Testis (tissue), 3 donors: Measurements from ENCODE around the gene NT5M. TPM values are rescaled to one million over a fixed set of nuclear protein-coding genes. Genes with fewer than 3 reads are reported as not detected.
A peak's percentile ranks its signal among the peaks of the same experiment; 100 is the strongest.

Experiments
- DNase-seq: peaks from one replicate; pipeline ENCODE4 v3.0.0-alpha.2; 2019
- H3K27ac ChIP-seq, 2 donors: fragments of 200-600 bp; sonication (generic); one replicate each; pipeline ENCODE4 v1.5.1; 2019
- H3K27me3 ChIP-seq: fragments of 200-600 bp; sonication (generic); one replicate; pipeline ENCODE4 v1.5.1; 2019
- H3K36me3 ChIP-seq: fragments of 200-600 bp; sonication (generic); one replicate; pipeline ENCODE4 v1.5.1; 2017; ENCODE audit warnings: low read depth; ENCODE audit errors: missing control alignments
- H3K4me1 ChIP-seq: fragments of 200-600 bp; sonication (generic); one replicate; pipeline ENCODE4 v1.5.1; 2019
- H3K4me3 ChIP-seq, 2 donors: fragments of 200-600 bp; sonication (generic); one replicate each; pipeline ENCODE4 v1.5.1; 2017 to 2019
- H3K9me3 ChIP-seq: fragments of 200-600 bp; sonication (generic); one replicate; pipeline ENCODE4 v1.5.1; 2017
- CTCF ChIP-seq, 3 experiments: fragments of 450-650 bp in 2 of 3; fragments of 200-600 bp in 1 of 3; sonication (generic) in 1 of 3; IDR thresholded peaks; one replicate each; pipeline ENCODE4 v1.5.1; 2016 to 2019; ENCODE audit warnings: antibody characterized with exemption in 3 of 3, mild to moderate bottlenecking in 2 of 3, moderate library complexity in 1 of 3
- POLR2A ChIP-seq: fragments of 450-650 bp; IDR thresholded peaks from one replicate; pipeline ENCODE4 v1.6.1; 2017; ENCODE audit warnings: antibody characterized with exemption, mild to moderate bottlenecking, moderate library complexity
- WGBS, 2 donors: methylation state at CpG; one replicate each; pipeline ENCODE4 v1.1.5; 2018; 5-methylcytosine and 5-hydroxymethylcytosine counted together
- intact Hi-C: fragments of 100-400 bp; cut with DNase I; formaldehyde crosslinking; loops from one replicate; pipeline ENCODE4 v1.15.1; 2023; ENCODE audit warnings: low total_unique reads
- polyA plus RNA-seq: library from polyadenylated mRNA; stranded (reverse); fragments of 350-450 nt; fragmentation: Illumina TruSeq; extraction: RNeasy Lipid Tissue Mini Kit (QIAGEN cat#74804); gene quantifications from one replicate; pipeline ENCODE4 v1.2.3, GENCODE V29; 2014; ENCODE audit warnings: low read depth, low replicate concordance; ENCODE audit not compliant: insufficient read depth
- total RNA-seq, 2 donors: library from RNA; depleted of rRNA; stranded (reverse); fragments of >200 nt; gene quantifications; one replicate each; pipeline ENCODE4 v1.2.3, GENCODE V29; 2016

The NT5M gene
- total and polyA plus RNA-seq, 3 donors from 2014 or later = 26.1 to 47.5 (median 33.5) TPM

- peak; percentile 78 for DNase-seq
- H3K27ac ChIP-seq = no peak overlapping the region
- no peaks in the 10 kb centered on the region for H3K36me3 ChIP-seq
- intact Hi-C loops = loop anchor here (5.0 kb wide), 1 partner anchor 288 kb away; no protein-coding TSS in a partner anchor
- H3K27me3 ChIP-seq = no peaks in the 10 kb centered on the region
- no peaks in the 10 kb centered on the region for H3K4me1 ChIP-seq
- no peaks in the 10 kb centered on the region for H3K9me3 ChIP-seq
- WGBS, 2 donors = 46 to 48% methylated on average over 13 to 14 of the region's 14 CpGs
- no peak overlapping the region for H3K4me3 ChIP-seq
- TF ChIP-seq POLR2A (no peak), CTCF (IDR thresholded peaks at IDR 0.05) (peak; percentile 90 to 95 (median 93))
Observed at GRCh38 chr17:17354560-17355349, 51.6 kb downstream of the NT5M start.

GRCh38 chr17:17355426-17355825, 52.3 kb downstream of the NT5M start:
- H3K27me3 ChIP-seq = no peaks in the 10 kb centered on the region
- H3K4me3 ChIP-seq = no peak overlapping the region
- no peaks in the 10 kb centered on the region for H3K36me3 ChIP-seq
- no peaks in the 10 kb centered on the region for H3K9me3 ChIP-seq
- TF ChIP-seq CTCF (IDR thresholded peaks at IDR 0.05) (no peak), POLR2A (no peak)
- H3K27ac ChIP-seq = no peak overlapping the region
- DNase-seq = no peak
- H3K4me1 ChIP-seq = no peaks in the 10 kb centered on the region
- 75 to 78% methylated on average over 12 of the region's 12 CpGs for WGBS, 2 donors
- intact Hi-C loops = loop anchor here (5.0 kb wide), 1 partner anchor 287 kb away; no protein-coding TSS in a partner anchor

- peak; percentile 92 for DNase-seq
- WGBS, 2 donors = 65 to 75% methylated on average over 7 to 10 of the region's 10 CpGs
- no peak overlapping the region for H3K4me3 ChIP-seq
- H3K4me1 ChIP-seq = no peaks in the 10 kb centered on the region
- H3K27me3 ChIP-seq = no peaks in the 10 kb centered on the region
- H3K36me3 ChIP-seq = no peaks in the 10 kb centered on the region
- TF ChIP-seq CTCF (IDR thresholded peaks at IDR 0.05) (peak; percentile 98 to 100 (median 99)), POLR2A (no peak)
- H3K27ac ChIP-seq = no peak overlapping the region
- intact Hi-C loops = loop anchor here (5.0 kb wide), 1 partner anchor 286 kb away; no protein-coding TSS in a partner anchor
- H3K9me3 ChIP-seq = no peaks in the 10 kb centered on the region
Observed at GRCh38 chr17:17356149-17356930, 53.2 kb downstream of the NT5M start.

- Histone ChIP-seq H3K27ac (no peak overlapping the region), H3K36me3 (no peaks in the 10 kb centered on the region), H3K4me3 (no peak overlapping the region), H3K27me3 (no peaks in the 10 kb centered on the region), H3K9me3 (no peaks in the 10 kb centered on the region), H3K4me1 (peaks cover 1% of the 10 kb centered on the region)
- WGBS, 2 donors = 88 to 93% methylated on average over 7 to 10 of the region's 10 CpGs
- no peak for DNase-seq
- intact Hi-C loops = loop anchor here (5.0 kb wide), 1 partner anchor 285 kb away; no protein-coding TSS in a partner anchor
- TF ChIP-seq CTCF (IDR thresholded peaks at IDR 0.05) (no peak), POLR2A (no peak)
Observed at GRCh38 chr17:17356931-17357270, 53.7 kb downstream of the NT5M start.
